ENCODE data around the gene P2RY11. TPM values are rescaled to one million over a fixed set of nuclear protein-coding genes. Genes with fewer than 3 reads are reported as not detected.

P2RY11 gene
- total and polyA plus RNA-seq, 4 donors: 0.68 to 5.3 (median 3.7) TPM

- TF ChIP-seq HNF4A (conservative IDR thresholded peaks at IDR 0.05) (no peak), YY1 (IDR thresholded peaks at IDR 0.05) (no peak), EGR1 (IDR thresholded peaks at IDR 0.05; ENCODE audit: low read depth in 2 of 2) (no peak)
- TF ChIP-seq, protein P1, sequence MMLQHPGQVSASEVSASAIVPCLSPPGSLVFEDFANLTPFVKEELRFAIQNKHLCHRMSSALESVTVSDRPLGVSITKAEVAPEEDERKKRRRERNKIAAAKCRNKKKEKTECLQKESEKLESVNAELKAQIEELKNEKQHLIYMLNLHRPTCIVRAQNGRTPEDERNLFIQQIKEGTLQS (IDR thresholded peaks at IDR 0.05): no peak
- Histone ChIP-seq H3K4me1 (ENCODE audit: control insufficient read depth in 4 of 4, insufficient read depth in 4 of 4, low read length in 3 of 4) (peaks cover 3 to 14% (median 8%) of the 10 kb centered on the region in 4 donors), H3K9me3 (ENCODE audit: control insufficient read depth in 4 of 4, low read length in 3 of 4) (no peaks in the 10 kb centered on the region), H3K36me3 (ENCODE audit: control insufficient read depth in 4 of 4, insufficient read depth in 3 of 4, low read depth in 1 of 4, low read length in 3 of 4) (no peaks in the 10 kb centered on the region), H3K4me3 (ENCODE audit: low read depth in 1 of 3, low read length in 3 of 3) (no peak overlapping the region), H3K27ac (ENCODE audit: low read depth in 1 of 2, low read length in 2 of 2) (no peak overlapping the region), H3K27me3 (ENCODE audit: control insufficient read depth in 4 of 4, insufficient read depth in 4 of 4, low read length in 3 of 4) (no peaks in the 10 kb centered on the region), H3K9ac (ENCODE audit: low read depth in 1 of 2, low read length in 2 of 2) (no peak overlapping the region)
- no peak for DNase-seq (ENCODE audit: low spot score)
- 86% methylated on average over 5 of the region's 5 CpGs for WGBS
These were observed 11.2 kb upstream of the P2RY11 start for GRCh38 chr19:10100163-10100785.

DNA sequence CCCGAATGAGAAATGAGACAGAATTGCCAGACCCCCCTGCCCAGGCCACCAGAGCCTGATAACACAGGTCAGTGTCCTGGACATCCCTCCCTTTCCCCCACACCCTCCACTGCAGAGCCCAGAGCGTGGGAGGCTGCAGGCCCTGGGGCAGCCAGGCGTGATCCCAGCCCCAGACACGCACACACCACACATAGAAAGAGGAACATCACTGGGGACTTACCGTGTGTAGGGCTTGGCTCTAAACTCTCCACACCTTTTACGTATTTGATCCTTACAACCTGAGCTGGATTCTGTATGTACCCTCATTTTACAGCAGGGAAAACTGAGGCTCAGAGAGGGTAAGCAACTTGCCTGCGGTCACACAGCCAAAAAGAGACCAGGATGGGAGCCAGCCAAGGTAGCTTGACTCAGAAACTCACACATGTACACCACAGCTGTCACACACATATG lies 8.7 kb upstream of the P2RY11 start:
- Histone ChIP-seq H3K9ac (ENCODE audit: low read depth in 1 of 2, low read length in 2 of 2) (no peak overlapping the region), H3K27ac (ENCODE audit: low read depth in 1 of 2, low read length in 2 of 2) (peak overlapping the region; percentile 59 to 65), H3K36me3 (ENCODE audit: control insufficient read depth in 4 of 4, insufficient read depth in 3 of 4, low read depth in 1 of 4, low read length in 3 of 4) (peaks cover 2 to 6% (median 4%) of the 10 kb centered on the region in 4 donors), H3K9me3 (ENCODE audit: control insufficient read depth in 4 of 4, low read length in 3 of 4) (no peaks in the 10 kb centered on the region), H3K27me3 (ENCODE audit: control insufficient read depth in 4 of 4, insufficient read depth in 4 of 4, low read length in 3 of 4) (no peaks in the 10 kb centered on the region), H3K4me3 (ENCODE audit: low read depth in 1 of 3, low read length in 3 of 3) (no peak overlapping the region), H3K4me1 (ENCODE audit: control insufficient read depth in 4 of 4, insufficient read depth in 4 of 4, low read length in 3 of 4) (peaks cover 0 to 16% (median 8%) of the 10 kb centered on the region in 4 donors)
- 83% methylated on average over 7 of the region's 7 CpGs for WGBS
- no peak for DNase-seq (ENCODE audit: low spot score)
- peak; percentile 25 for TF ChIP-seq NR2F2 (IDR thresholded peaks at IDR 0.05)
- TF ChIP-seq, protein P2, sequence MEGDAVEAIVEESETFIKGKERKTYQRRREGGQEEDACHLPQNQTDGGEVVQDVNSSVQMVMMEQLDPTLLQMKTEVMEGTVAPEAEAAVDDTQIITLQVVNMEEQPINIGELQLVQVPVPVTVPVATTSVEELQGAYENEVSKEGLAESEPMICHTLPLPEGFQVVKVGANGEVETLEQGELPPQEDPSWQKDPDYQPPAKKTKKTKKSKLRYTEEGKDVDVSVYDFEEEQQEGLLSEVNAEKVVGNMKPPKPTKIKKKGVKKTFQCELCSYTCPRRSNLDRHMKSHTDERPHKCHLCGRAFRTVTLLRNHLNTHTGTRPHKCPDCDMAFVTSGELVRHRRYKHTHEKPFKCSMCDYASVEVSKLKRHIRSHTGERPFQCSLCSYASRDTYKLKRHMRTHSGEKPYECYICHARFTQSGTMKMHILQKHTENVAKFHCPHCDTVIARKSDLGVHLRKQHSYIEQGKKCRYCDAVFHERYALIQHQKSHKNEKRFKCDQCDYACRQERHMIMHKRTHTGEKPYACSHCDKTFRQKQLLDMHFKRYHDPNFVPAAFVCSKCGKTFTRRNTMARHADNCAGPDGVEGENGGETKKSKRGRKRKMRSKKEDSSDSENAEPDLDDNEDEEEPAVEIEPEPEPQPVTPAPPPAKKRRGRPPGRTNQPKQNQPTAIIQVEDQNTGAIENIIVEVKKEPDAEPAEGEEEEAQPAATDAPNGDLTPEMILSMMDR (IDR thresholded peaks at IDR 0.05; ENCODE audit: low read depth, low read length, missing input control): no peak
- TF ChIP-seq RXRA (IDR thresholded peaks at IDR 0.05): peak; percentile 37 to 60

GRCh38 chr19:10104130-10104513 lies 7.4 kb upstream of the P2RY11 start:
- DNase-seq (ENCODE audit: low spot score): no peak
- Histone ChIP-seq H3K4me3 (ENCODE audit: low read depth in 1 of 3, low read length in 3 of 3) (no peak overlapping the region), H3K9me3 (ENCODE audit: control insufficient read depth in 4 of 4, low read length in 3 of 4) (no peaks in the 10 kb centered on the region), H3K4me1 (ENCODE audit: control insufficient read depth in 4 of 4, insufficient read depth in 4 of 4, low read length in 3 of 4) (peaks cover 0 to 11% (median 8%) of the 10 kb centered on the region in 4 donors), H3K36me3 (ENCODE audit: control insufficient read depth in 4 of 4, insufficient read depth in 3 of 4, low read depth in 1 of 4, low read length in 3 of 4) (peaks cover 4 to 15% (median 10%) of the 10 kb centered on the region in 4 donors), H3K27ac (ENCODE audit: low read depth in 1 of 2, low read length in 2 of 2) (no peak overlapping the region), H3K27me3 (ENCODE audit: control insufficient read depth in 4 of 4, insufficient read depth in 4 of 4, low read length in 3 of 4) (no peaks in the 10 kb centered on the region), H3K9ac (ENCODE audit: low read depth in 1 of 2, low read length in 2 of 2) (no peak overlapping the region)
- no peak for TF ChIP-seq NR2F2 (IDR thresholded peaks at IDR 0.05)
- TF ChIP-seq, protein P3, sequence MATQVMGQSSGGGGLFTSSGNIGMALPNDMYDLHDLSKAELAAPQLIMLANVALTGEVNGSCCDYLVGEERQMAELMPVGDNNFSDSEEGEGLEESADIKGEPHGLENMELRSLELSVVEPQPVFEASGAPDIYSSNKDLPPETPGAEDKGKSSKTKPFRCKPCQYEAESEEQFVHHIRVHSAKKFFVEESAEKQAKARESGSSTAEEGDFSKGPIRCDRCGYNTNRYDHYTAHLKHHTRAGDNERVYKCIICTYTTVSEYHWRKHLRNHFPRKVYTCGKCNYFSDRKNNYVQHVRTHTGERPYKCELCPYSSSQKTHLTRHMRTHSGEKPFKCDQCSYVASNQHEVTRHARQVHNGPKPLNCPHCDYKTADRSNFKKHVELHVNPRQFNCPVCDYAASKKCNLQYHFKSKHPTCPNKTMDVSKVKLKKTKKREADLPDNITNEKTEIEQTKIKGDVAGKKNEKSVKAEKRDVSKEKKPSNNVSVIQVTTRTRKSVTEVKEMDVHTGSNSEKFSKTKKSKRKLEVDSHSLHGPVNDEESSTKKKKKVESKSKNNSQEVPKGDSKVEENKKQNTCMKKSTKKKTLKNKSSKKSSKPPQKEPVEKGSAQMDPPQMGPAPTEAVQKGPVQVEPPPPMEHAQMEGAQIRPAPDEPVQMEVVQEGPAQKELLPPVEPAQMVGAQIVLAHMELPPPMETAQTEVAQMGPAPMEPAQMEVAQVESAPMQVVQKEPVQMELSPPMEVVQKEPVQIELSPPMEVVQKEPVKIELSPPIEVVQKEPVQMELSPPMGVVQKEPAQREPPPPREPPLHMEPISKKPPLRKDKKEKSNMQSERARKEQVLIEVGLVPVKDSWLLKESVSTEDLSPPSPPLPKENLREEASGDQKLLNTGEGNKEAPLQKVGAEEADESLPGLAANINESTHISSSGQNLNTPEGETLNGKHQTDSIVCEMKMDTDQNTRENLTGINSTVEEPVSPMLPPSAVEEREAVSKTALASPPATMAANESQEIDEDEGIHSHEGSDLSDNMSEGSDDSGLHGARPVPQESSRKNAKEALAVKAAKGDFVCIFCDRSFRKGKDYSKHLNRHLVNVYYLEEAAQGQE (IDR thresholded peaks at IDR 0.05): no peak
- TF ChIP-seq GABPA (IDR thresholded peaks at IDR 0.05 in 1 of 2, conservative IDR thresholded peaks at IDR 0.05 in 1 of 2): no peak
- no peak for TF ChIP-seq TAF1 (conservative IDR thresholded peaks at IDR 0.05)
- no peak for TF ChIP-seq RXRA (IDR thresholded peaks at IDR 0.05)
- TF ChIP-seq SP1 (IDR thresholded peaks at IDR 0.05): no peak
- TF ChIP-seq, protein P1 (IDR thresholded peaks at IDR 0.05): no peak
- TF ChIP-seq YY1 (IDR thresholded peaks at IDR 0.05): no peak
- no peak for TF ChIP-seq EGR1 (IDR thresholded peaks at IDR 0.05; ENCODE audit: low read depth in 2 of 2)
- no peak for TF ChIP-seq MAX (IDR thresholded peaks at IDR 0.05)
- TF ChIP-seq HNF4A (conservative IDR thresholded peaks at IDR 0.05): no peak
- no peak for TF ChIP-seq RAD21 (IDR thresholded peaks at IDR 0.05)
- TF ChIP-seq, protein P2 (IDR thresholded peaks at IDR 0.05; ENCODE audit: low read depth, low read length, missing input control): no peak
- no peak for TF ChIP-seq FOXA2 (IDR thresholded peaks at IDR 0.05)
- TF ChIP-seq JUND (IDR thresholded peaks at IDR 0.05): no peak

All from liver (tissue), 9 donors.